ENCODE results near the gene FMNL2. TPM values are rescaled to one million over a fixed set of nuclear protein-coding genes. Genes with fewer than 3 reads are reported as not detected.
"Not testable (repeated sequence)": the region's sequence is repeated elsewhere in the genome, so short reads cannot be mapped to it uniquely, and the experiment has no call there.

FMNL2 gene
- total RNA-seq, 1 donor from 2014 or later, result 60.6 TPM

DNA sequence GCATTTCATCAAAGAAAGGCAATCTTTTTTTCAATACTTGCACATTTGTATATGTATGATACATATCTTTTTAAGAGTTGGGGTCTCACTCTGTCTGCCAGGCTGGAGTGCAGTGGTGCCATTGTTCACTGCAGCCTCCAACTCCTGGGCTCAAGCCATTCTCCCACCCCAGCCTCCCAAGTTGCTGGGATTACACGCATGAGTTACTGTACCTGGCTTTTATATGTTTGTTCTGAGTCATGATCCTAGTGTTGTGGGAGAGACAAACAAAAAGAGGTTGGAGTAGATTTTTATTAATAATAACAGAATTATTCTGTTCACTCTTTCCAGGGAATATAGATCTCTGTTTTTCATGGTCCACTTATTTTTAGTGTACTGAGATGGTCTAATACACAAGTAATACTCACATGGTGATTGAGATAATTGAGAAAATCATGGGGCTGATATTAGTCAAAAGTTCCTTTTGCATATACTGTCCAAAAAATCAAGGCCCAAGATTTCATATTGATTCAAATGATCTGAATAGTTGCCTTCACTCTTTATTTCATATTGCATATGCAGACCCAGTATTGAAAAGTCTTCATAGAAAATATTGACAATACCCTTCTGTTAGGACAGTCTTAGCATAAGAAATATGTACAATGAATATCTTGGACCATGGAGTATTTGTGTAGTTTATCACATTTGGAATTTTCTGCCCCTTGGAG lies 138.3 kb downstream of the FMNL2 start:
- DNase-seq, result no peak

GRCh38 chr2:152474523-152474922 lies 139.5 kb downstream of the FMNL2 start:
- not testable (repeated sequence) for DNase-seq

- DNase-seq, result peak; percentile 24
Observed at GRCh38 chr2:152475982-152476381, 141.0 kb downstream of the FMNL2 start.

GRCh38 chr2:152477347-152478092 lies 142.5 kb downstream of the FMNL2 start:
- DNase-seq, result no peak

DNA sequence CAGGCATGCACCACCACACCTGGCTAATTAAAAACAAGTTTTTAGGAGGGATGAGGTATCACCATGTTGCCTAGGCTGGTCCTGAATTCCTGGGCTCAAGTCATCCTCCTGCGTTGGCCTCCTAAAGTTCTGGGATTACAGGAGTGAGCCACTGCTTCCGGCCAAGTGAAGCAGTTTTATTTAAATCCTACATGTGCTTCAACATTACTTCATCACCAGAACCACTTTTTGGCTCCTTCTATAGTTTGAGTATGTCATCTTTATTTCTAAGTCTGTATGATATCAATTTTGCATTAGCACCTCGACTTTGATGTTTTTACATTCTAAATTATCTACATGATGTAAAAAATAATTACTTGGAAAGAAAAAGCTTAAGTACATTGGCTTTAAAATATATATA lies 144.3 kb downstream of the FMNL2 start:
- DNase-seq, result no peak

GRCh38 chr2:152480821-152481399 lies 145.9 kb downstream of the FMNL2 start:
- no peak for DNase-seq

GRCh38 chr2:152481881-152482583 lies 147.1 kb downstream of the FMNL2 start:
- DNase-seq, result no peak

DNA sequence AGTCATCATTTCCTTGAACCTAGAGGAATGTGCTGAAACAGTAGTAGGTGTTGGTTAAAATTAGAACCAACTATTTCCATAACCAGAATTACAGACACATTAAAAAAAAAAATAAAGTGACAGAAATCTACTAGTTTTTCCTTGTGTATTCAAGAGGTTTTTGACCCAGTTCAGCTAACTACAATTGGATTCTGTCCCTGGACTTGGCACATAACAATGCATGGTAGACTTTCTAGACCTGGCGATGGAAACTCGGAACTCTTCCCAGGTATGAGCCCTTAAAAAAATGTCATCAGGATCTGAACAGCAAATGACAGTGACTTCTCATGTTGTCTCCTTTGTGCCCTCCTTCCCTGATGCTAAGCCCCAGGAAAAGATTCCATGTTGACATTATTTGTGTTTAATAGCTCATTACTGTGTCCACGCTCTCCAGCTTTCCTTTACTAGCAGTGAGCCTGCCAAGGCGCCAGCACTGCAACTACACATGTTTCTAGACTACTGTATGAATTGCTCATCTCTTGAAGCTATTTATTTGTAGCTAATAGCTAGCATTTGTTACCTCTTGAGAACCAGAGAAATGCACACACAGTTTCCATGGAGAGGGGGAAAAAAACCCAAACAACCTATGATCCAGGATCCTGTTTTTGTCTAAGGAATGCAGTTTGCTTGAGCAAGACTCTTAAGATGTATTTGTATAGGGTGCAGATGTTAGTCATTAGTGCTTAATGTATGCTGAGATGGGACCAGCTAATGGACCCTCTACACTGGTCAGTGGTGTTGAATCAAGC lies 148.5 kb downstream of the FMNL2 start:
- peak; percentile 26 for DNase-seq

DNA sequence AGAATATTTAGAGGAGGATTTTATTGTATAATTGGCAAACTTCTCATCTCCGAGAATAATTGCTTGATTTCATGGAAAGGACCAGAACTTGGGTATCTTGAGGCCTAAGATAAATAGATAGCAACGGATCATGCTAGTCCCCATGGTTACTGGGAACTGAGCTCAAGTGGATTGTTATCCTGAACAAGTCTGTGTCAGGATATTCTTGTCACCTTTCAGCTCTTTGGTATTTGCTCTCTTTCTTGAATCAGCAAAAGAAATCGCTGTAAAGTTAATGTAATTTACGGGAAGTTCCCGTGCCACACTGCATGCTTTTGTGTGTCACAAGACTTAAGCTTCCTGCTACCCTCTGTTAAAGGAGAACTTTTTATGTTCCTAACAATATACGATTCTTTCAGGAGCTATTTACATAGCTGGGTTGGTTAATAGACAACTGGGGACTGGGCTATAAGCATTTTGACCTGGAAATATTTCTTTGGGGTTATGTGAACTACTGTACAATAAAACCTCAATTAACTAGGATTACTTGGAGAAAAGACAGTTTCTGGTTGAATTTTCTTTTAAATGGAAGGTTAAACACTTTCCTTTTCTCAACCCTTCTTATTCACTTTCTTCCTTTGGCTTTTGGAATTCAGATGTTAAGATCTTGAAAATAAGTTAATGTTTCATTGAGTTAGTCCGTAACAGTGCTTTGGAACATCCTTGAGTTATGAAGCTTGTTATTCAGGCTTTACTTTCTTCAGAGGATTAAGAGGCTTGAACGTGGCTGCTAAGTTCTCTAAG lies 151.2 kb downstream of the FMNL2 start:
- peak; percentile 41 for DNase-seq

- DNase-seq, result no peak
Observed at GRCh38 chr2:152486737-152487400, 151.9 kb downstream of the FMNL2 start.

DNA sequence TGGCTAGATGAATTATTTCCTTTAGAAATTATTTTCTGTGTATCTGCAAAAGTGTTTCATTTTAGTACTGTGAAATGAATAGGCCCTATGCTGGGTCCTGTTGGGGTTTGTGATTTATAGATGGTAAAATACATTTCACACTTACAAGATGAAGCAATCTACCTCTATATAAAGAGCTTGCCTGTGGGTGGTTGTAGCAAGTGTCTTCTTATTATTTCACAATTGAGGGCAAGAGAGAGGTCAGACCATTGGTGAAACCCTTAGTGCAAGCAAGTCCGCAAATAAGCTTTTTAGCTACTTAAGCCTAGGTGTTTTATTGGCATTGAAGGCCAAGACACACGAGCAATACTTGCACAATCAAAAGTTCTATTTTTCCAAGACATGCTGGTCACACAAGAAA lies 153.1 kb downstream of the FMNL2 start:
- DNase-seq, result no peak

GRCh38 chr2:152489364-152489763 lies 154.4 kb downstream of the FMNL2 start:
- no peak for DNase-seq

DNA sequence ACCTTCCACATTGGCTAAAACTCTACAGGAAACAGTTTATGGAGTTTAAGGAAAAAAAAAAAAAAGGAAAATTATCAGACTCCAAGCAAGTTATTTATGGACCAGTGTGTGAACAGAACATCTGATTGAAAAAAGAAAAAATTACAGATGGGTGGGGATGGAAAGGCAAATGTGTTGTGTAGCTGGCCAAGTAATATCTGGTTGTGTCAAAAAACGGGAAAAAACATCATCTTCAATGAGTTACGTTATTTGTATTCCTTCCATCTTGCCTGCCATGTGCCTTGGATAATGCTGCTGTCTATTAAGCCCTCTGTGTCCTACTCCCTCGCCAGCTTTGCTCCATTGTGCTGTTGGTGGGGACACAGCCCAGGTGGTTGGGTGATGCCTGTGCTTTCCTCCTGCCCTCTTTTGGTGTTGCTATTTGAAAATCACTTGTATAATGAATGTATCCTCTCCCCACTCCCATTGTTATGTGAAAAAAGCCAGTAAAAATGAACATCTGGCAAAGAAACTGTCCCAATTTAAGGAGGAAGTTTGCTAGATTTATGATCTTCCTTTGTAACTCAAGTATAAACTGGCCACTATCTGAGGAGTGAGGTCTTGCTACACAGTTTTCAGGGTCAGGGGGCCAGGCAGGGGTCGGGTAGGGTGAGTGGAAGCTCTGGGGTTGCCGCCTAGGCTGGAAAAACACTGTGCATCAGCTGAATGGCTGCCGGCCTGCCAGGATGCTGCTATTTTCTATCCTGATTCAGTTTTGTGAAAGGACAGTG lies 155.9 kb downstream of the FMNL2 start:
- DNase-seq, result peak; percentile 14

GRCh38 chr2:152492131-152492530 lies 157.2 kb downstream of the FMNL2 start:
- DNase-seq, result no peak

GRCh38 chr2:152492911-152493310 lies 157.9 kb downstream of the FMNL2 start:
- no peak for DNase-seq

- DNase-seq, result no peak
Observed at GRCh38 chr2:152493417-152493816, 158.4 kb downstream of the FMNL2 start.

- peak; percentile 48 for DNase-seq
Observed at GRCh38 chr2:152493945-152494528, 159.1 kb downstream of the FMNL2 start.

GRCh38 chr2:152496371-152496770 lies 161.4 kb downstream of the FMNL2 start:
- no peak for DNase-seq

DNA sequence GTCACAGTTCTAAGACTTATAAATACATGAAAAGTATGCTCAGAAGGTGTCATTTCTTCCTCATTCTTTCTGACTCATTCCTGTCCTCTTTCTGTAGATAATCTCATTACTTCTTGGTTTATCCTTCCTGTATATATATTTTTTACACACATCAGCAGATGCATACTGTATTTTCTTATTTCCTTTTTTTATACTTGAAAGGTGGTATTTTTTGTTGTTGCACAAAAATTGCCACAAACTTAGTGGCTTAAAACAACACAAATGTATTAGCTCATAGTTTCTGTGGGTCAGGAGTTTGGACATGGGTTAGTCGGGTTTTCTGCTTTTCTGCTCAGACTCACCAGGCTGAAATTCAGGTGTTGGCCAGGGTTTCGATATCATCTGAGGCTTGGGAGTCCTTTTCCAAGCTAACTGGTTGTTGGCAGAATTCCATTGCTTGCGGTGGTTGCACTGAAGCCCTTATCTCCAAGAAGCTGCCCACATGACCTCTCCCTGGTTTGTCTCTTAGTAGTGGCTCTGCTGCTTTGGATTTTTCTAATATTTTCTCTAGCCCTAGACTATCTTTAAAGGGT lies 162.6 kb downstream of the FMNL2 start:
- DNase-seq, result peak; percentile 25
